Testis (tissue), 3 donors: ENCODE measurements around the gene PPAT. TPM values are rescaled to one million over a fixed set of nuclear protein-coding genes. Genes with fewer than 3 reads are reported as not detected.
A peak's percentile ranks its signal among the peaks of the same experiment; 100 is the strongest.

Experiments
- DNase-seq: peaks from one replicate; pipeline ENCODE4 v3.0.0-alpha.2; 2019
- H3K27ac ChIP-seq, 2 donors: fragments of 200-600 bp; sonication (generic); one replicate each; pipeline ENCODE4 v1.5.1; 2019
- H3K27me3 ChIP-seq: fragments of 200-600 bp; sonication (generic); one replicate; pipeline ENCODE4 v1.5.1; 2019
- H3K36me3 ChIP-seq: fragments of 200-600 bp; sonication (generic); one replicate; pipeline ENCODE4 v1.5.1; 2017; ENCODE audit warnings: low read depth; ENCODE audit errors: missing control alignments
- H3K4me1 ChIP-seq: fragments of 200-600 bp; sonication (generic); one replicate; pipeline ENCODE4 v1.5.1; 2019
- H3K4me3 ChIP-seq, 2 donors: fragments of 200-600 bp; sonication (generic); one replicate each; pipeline ENCODE4 v1.5.1; 2017 to 2019
- H3K9me3 ChIP-seq: fragments of 200-600 bp; sonication (generic); one replicate; pipeline ENCODE4 v1.5.1; 2017
- CTCF ChIP-seq, 3 experiments: fragments of 450-650 bp in 2 of 3; fragments of 200-600 bp in 1 of 3; sonication (generic) in 1 of 3; IDR thresholded peaks; one replicate each; pipeline ENCODE4 v1.5.1; 2016 to 2019; ENCODE audit warnings: antibody characterized with exemption in 3 of 3, mild to moderate bottlenecking in 2 of 3, moderate library complexity in 1 of 3
- POLR2A ChIP-seq: fragments of 450-650 bp; IDR thresholded peaks from one replicate; pipeline ENCODE4 v1.6.1; 2017; ENCODE audit warnings: antibody characterized with exemption, mild to moderate bottlenecking, moderate library complexity
- WGBS, 2 donors: methylation state at CpG; one replicate each; pipeline ENCODE4 v1.1.5; 2018; 5-methylcytosine and 5-hydroxymethylcytosine counted together
- intact Hi-C: fragments of 100-400 bp; cut with DNase I; formaldehyde crosslinking; loops from one replicate; pipeline ENCODE4 v1.15.1; 2023; ENCODE audit warnings: low total_unique reads
- polyA plus RNA-seq: library from polyadenylated mRNA; stranded (reverse); fragments of 350-450 nt; fragmentation: Illumina TruSeq; extraction: RNeasy Lipid Tissue Mini Kit (QIAGEN cat#74804); gene quantifications from one replicate; pipeline ENCODE4 v1.2.3, GENCODE V29; 2014; ENCODE audit warnings: low read depth, low replicate concordance; ENCODE audit not compliant: insufficient read depth
- total RNA-seq, 2 donors: library from RNA; depleted of rRNA; stranded (reverse); fragments of >200 nt; gene quantifications; one replicate each; pipeline ENCODE4 v1.2.3, GENCODE V29; 2016

PPAT gene
- total and polyA plus RNA-seq, 3 donors from 2014 or later = 14.9 to 22.5 (median 20.1) TPM

- Histone ChIP-seq H3K27me3 (no peaks in the 10 kb centered on the region), H3K27ac (no peak overlapping the region), H3K4me1 (no peaks in the 10 kb centered on the region), H3K9me3 (no peaks in the 10 kb centered on the region), H3K4me3 (no peak overlapping the region), H3K36me3 (no peaks in the 10 kb centered on the region)
- TF ChIP-seq POLR2A (no peak), CTCF (IDR thresholded peaks at IDR 0.05) (no peak)
- intact Hi-C loops = no loop called here
- no peak for DNase-seq
- 84 to 94% methylated on average over 4 of the region's 4 CpGs for WGBS, 2 donors
Measured at GRCh38 chr4:56414135-56414670, 21.2 kb downstream of the PPAT start.

- DNase-seq = peak; percentile 76
- TF ChIP-seq CTCF (IDR thresholded peaks at IDR 0.05) = no peak
- no peak for TF ChIP-seq POLR2A
- Histone ChIP-seq H3K27ac (peak overlapping the region in 1 of 2 donors; percentile 26), H3K4me1 (no peaks in the 10 kb centered on the region), H3K27me3 (no peaks in the 10 kb centered on the region), H3K9me3 (no peaks in the 10 kb centered on the region), H3K36me3 (no peaks in the 10 kb centered on the region), H3K4me3 (no peak overlapping the region)
- intact Hi-C loops = no loop called here
- WGBS, 2 donors = 30 to 35% methylated on average over 4 of the region's 4 CpGs
Measured at GRCh38 chr4:56410247-56411062, 25.0 kb downstream of the PPAT start.

- 12 to 27% methylated on average over 1 of the region's 1 CpG for WGBS, 2 donors
- H3K4me3 ChIP-seq = no peak overlapping the region
- no peak for DNase-seq
Measured at GRCh38 chr4:56409511-56410090, 25.8 kb downstream of the PPAT start.

GRCh38 chr4:56408978-56409377, 26.4 kb downstream of the PPAT start:
- no peak overlapping the region for H3K4me3 ChIP-seq
- no peak overlapping the region for H3K27ac ChIP-seq
- H3K9me3 ChIP-seq = no peaks in the 10 kb centered on the region
- no peak for DNase-seq
- no peaks in the 10 kb centered on the region for H3K27me3 ChIP-seq
- H3K4me1 ChIP-seq = no peaks in the 10 kb centered on the region
- no peaks in the 10 kb centered on the region for H3K36me3 ChIP-seq
- intact Hi-C loops = no loop called here
- TF ChIP-seq CTCF (IDR thresholded peaks at IDR 0.05) (no peak), POLR2A (no peak)
- WGBS, 2 donors = 81 to 83% methylated on average over 2 of the region's 2 CpGs

More at GRCh38 chr4:56409511-56410090, 25.8 kb downstream of the PPAT start:
- intact Hi-C loops = no loop called here
- Histone ChIP-seq H3K27ac (peak overlapping the region in 1 of 2 donors; percentile 26), H3K4me1 (no peaks in the 10 kb centered on the region), H3K36me3 (no peaks in the 10 kb centered on the region), H3K27me3 (no peaks in the 10 kb centered on the region), H3K9me3 (no peaks in the 10 kb centered on the region)
- TF ChIP-seq POLR2A = no peak
- no peak for TF ChIP-seq CTCF (IDR thresholded peaks at IDR 0.05)
